Measurements from ENCODE around the gene SPATA6L.
"Not testable (repeated sequence)": the region's sequence is repeated elsewhere in the genome, so short reads cannot be mapped to it uniquely, and the experiment has no call there.

The SPATA6L gene

GRCh38 chr9:4615778-4616177 lies 50.5 kb downstream of the SPATA6L start:
- Histone ChIP-seq H2AFZ (ENCODE audit: low read length) (no peak overlapping the region), H3K4me2 (ENCODE audit: low read depth, low read length, poor library complexity, severe bottlenecking) (no peak overlapping the region), H3K9ac (ENCODE audit: low read depth, low read length, poor library complexity, severe bottlenecking) (no peak overlapping the region), H3K27me3 (ENCODE audit: insufficient read depth, low read length, poor library complexity, severe bottlenecking) (peaks cover 83% of the 10 kb centered on the region), H3K79me2 (ENCODE audit: insufficient read depth, low read length) (no peaks in the 10 kb centered on the region), H3K4me3 (ENCODE audit: low read length, poor library complexity, severe bottlenecking) (no peak overlapping the region), H3F3A (ENCODE audit: low read depth) (no peaks in the 10 kb centered on the region), H4K20me1 (ENCODE audit: insufficient read depth, low read length, poor library complexity, severe bottlenecking) (no peaks in the 10 kb centered on the region), H3K36me3 (ENCODE audit: insufficient read depth, low read length) (no peaks in the 10 kb centered on the region), H3K9me2 (replicated peaks; ENCODE audit: low read depth, low read length) (no peaks in the 10 kb centered on the region), H3K9me3 (ENCODE audit: insufficient read depth, low read depth, low read length) (no peaks in the 10 kb centered on the region), H3K4me1 (ENCODE audit: insufficient read depth, low read length, poor library complexity, severe bottlenecking) (peaks cover 13% of the 10 kb centered on the region)
- no peak for TF ChIP-seq EZH2phosphoT487 (IDR thresholded peaks at IDR 0.05; ENCODE audit: borderline replicate concordance)
- TF ChIP-seq, protein P1, sequence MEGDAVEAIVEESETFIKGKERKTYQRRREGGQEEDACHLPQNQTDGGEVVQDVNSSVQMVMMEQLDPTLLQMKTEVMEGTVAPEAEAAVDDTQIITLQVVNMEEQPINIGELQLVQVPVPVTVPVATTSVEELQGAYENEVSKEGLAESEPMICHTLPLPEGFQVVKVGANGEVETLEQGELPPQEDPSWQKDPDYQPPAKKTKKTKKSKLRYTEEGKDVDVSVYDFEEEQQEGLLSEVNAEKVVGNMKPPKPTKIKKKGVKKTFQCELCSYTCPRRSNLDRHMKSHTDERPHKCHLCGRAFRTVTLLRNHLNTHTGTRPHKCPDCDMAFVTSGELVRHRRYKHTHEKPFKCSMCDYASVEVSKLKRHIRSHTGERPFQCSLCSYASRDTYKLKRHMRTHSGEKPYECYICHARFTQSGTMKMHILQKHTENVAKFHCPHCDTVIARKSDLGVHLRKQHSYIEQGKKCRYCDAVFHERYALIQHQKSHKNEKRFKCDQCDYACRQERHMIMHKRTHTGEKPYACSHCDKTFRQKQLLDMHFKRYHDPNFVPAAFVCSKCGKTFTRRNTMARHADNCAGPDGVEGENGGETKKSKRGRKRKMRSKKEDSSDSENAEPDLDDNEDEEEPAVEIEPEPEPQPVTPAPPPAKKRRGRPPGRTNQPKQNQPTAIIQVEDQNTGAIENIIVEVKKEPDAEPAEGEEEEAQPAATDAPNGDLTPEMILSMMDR (conservative IDR thresholded peaks at IDR 0.05; ENCODE audit: low read length) = no peak

DNA sequence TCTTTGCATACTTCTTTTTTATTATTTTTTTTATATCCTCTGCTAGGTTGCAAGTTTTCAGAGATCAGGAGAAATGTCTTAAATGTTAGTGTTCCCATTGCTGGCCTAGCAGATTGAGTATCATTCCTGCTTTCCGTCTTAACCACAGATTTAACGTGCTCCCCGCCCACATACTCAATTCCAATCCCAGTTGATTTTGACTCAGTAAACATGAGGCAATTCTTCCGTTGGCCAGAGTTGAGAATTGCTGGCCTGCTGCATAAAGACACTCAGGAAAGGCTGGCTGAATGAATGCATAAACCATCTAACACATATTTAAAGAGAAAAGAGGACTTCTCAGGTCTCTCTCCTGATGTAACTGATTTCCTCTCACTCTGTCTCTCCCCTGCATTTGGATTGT lies 51.0 kb downstream of the SPATA6L start:
- Histone ChIP-seq H2AFZ (ENCODE audit: low read length) (no peak overlapping the region), H3K4me1 (ENCODE audit: insufficient read depth, low read length, poor library complexity, severe bottlenecking) (peaks cover 8% of the 10 kb centered on the region)

DNA sequence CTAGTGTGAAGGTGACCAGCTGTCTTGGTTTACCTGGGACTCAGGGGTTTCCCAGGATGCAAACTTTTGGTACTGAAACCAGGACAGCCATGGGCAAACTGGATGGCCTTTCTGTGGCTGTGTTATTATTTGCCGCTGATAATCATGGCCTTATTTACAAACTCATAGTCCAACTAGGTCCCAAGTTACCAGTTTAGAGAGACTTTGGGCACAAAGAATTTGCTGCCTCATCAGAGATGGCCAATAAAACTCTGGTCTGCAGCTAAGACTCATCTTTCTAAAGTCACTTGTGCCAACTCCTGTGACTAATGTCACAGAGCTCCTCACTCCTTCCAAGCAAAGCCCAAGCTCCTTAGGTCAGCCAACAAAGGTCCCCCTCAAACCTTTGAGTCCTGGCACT lies 51.7 kb downstream of the SPATA6L start:
- no peak overlapping the region for H3K4me2 ChIP-seq (ENCODE audit: low read depth, low read length, poor library complexity, severe bottlenecking)
- no peak overlapping the region for H3K9ac ChIP-seq (ENCODE audit: low read depth, low read length, poor library complexity, severe bottlenecking)
- H3K4me1 ChIP-seq (ENCODE audit: insufficient read depth, low read length, poor library complexity, severe bottlenecking) = peaks cover 3% of the 10 kb centered on the region

More for the DNA sequence above, 51.0 kb downstream of the SPATA6L start:
- Histone ChIP-seq H3K36me3 (ENCODE audit: insufficient read depth, low read length) (no peaks in the 10 kb centered on the region), H3K9me2 (replicated peaks; ENCODE audit: low read depth, low read length) (no peaks in the 10 kb centered on the region), H3F3A (ENCODE audit: low read depth) (no peaks in the 10 kb centered on the region), H4K20me1 (ENCODE audit: insufficient read depth, low read length, poor library complexity, severe bottlenecking) (no peaks in the 10 kb centered on the region), H3K27me3 (ENCODE audit: insufficient read depth, low read length, poor library complexity, severe bottlenecking) (peaks cover 78% of the 10 kb centered on the region), H3K9me3 (ENCODE audit: insufficient read depth, low read depth, low read length) (no peaks in the 10 kb centered on the region), H3K4me3 (ENCODE audit: low read length, poor library complexity, severe bottlenecking) (no peak overlapping the region), H3K4me2 (ENCODE audit: low read depth, low read length, poor library complexity, severe bottlenecking) (no peak overlapping the region), H3K9ac (ENCODE audit: low read depth, low read length, poor library complexity, severe bottlenecking) (no peak overlapping the region), H3K79me2 (ENCODE audit: insufficient read depth, low read length) (no peaks in the 10 kb centered on the region)
- no peak for TF ChIP-seq EZH2phosphoT487 (IDR thresholded peaks at IDR 0.05; ENCODE audit: borderline replicate concordance)
- TF ChIP-seq, protein P1 (conservative IDR thresholded peaks at IDR 0.05; ENCODE audit: low read length) = no peak

DNA sequence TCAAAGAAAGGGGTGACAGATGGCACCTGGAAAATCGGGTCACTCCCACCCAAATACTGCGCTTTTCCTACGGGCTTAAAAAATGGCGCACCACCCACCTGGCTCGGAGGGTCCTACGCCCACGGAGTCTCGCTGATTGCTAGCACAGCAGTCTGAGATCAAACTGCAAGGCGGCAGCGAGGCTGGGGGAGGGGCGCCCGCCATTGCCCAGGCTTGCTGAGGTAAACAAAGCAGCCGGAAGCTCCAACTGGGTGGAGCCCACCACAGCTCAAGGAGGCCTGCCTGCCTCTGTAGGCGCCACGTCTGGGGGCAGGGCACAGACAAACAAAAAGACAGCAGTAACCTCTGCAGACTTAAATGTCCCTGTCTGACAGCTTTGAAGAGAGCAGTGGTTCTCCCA lies 60.2 kb downstream of the SPATA6L start:
- not testable (repeated sequence) for H4K20me1 ChIP-seq (ENCODE audit: insufficient read depth, low read length, poor library complexity, severe bottlenecking); H3K9me3 ChIP-seq (ENCODE audit: insufficient read depth, low read depth, low read length); H3K9me2 ChIP-seq (replicated peaks; ENCODE audit: low read depth, low read length); H3F3A ChIP-seq (ENCODE audit: low read depth); H3K9ac ChIP-seq (ENCODE audit: low read depth, low read length, poor library complexity, severe bottlenecking); H2AFZ ChIP-seq (ENCODE audit: low read length); H3K4me3 ChIP-seq (ENCODE audit: low read length, poor library complexity, severe bottlenecking); H3K4me2 ChIP-seq (ENCODE audit: low read depth, low read length, poor library complexity, severe bottlenecking); H3K79me2 ChIP-seq (ENCODE audit: insufficient read depth, low read length); H3K36me3 ChIP-seq (ENCODE audit: insufficient read depth, low read length); H3K4me1 ChIP-seq (ENCODE audit: insufficient read depth, low read length, poor library complexity, severe bottlenecking)
- peaks cover 30% of the 10 kb centered on the region for H3K27me3 ChIP-seq (ENCODE audit: insufficient read depth, low read length, poor library complexity, severe bottlenecking)

More for the DNA sequence above, 51.7 kb downstream of the SPATA6L start:
- no peaks in the 10 kb centered on the region for H3K9me3 ChIP-seq (ENCODE audit: insufficient read depth, low read depth, low read length)
- H3K79me2 ChIP-seq (ENCODE audit: insufficient read depth, low read length) = no peaks in the 10 kb centered on the region
- H3K4me3 ChIP-seq (ENCODE audit: low read length, poor library complexity, severe bottlenecking) = no peak overlapping the region
- TF ChIP-seq, protein P1 (conservative IDR thresholded peaks at IDR 0.05; ENCODE audit: low read length) = no peak
- TF ChIP-seq EZH2phosphoT487 (IDR thresholded peaks at IDR 0.05; ENCODE audit: borderline replicate concordance) = no peak
- H3K36me3 ChIP-seq (ENCODE audit: insufficient read depth, low read length) = no peaks in the 10 kb centered on the region
- no peaks in the 10 kb centered on the region for H3K9me2 ChIP-seq (replicated peaks; ENCODE audit: low read depth, low read length)
- H4K20me1 ChIP-seq (ENCODE audit: insufficient read depth, low read length, poor library complexity, severe bottlenecking) = no peaks in the 10 kb centered on the region
- H2AFZ ChIP-seq (ENCODE audit: low read length) = no peak overlapping the region
- peaks cover 78% of the 10 kb centered on the region for H3K27me3 ChIP-seq (ENCODE audit: insufficient read depth, low read length, poor library complexity, severe bottlenecking)
- no peaks in the 10 kb centered on the region for H3F3A ChIP-seq (ENCODE audit: low read depth)

Measured in Loucy (cell line).